HepG2 (cell line): ENCODE data around the gene TMEM154. TPM values are rescaled to one million over a fixed set of nuclear protein-coding genes. Genes with fewer than 3 reads are reported as not detected.

ENCODE experiments used
- ATAC-seq: fragments of 200-7000 bp; cut with Tn5 transposase; 3 replicates; pipeline ENCODE4 v1.9.1; 2020; ENCODE audit warnings: mild to moderate bottlenecking, moderate library complexity
- BruUV-seq: library from RNA; stranded (reverse); fragments of 400-500 nt; replicated peaks from 2 replicates; lab custom pipeline; 2021; lab: Mats Ljungman, UMichigan
- CTCF ChIA-PET: fragments of 300-600 bp; formaldehyde crosslinking; extraction: SDS; loops from one replicate; lab custom pipeline; 2021; ENCODE audit warnings: low total read pairs, inconsistent platforms, low intra/inter-chr PET ratio; lab: Yijun Ruan, JAX
- POLR2A ChIA-PET: fragments of 350-600 bp; sonication (Branson Sonifier 250); formaldehyde crosslinking; loops from one replicate; lab custom pipeline; 2020; ENCODE audit warnings: antibody characterized with exemption, inconsistent platforms; lab: Yijun Ruan, JAX
- DNase-seq: peaks from one replicate; pipeline ENCODE4 v3.0.0-alpha.2; 2015; ENCODE audit warnings: low spot score
- FAIRE-seq: peaks from 3 replicates; lab custom pipeline; 2011; peaks lifted over from hg19 to GRCh38; lab: Jason Lieb, UNC
- H2AFZ ChIP-seq: one replicate; pipeline ENCODE4 v1.6.1; 2011; ENCODE audit warnings: low read length, inconsistent platforms
- H3K27ac ChIP-seq: fragments of 300-600 bp; 3 replicates; pipeline ENCODE4 v1.8.0; 2011; ENCODE audit warnings: mixed run types, mild to moderate bottlenecking, mixed read lengths, low read length, inconsistent platforms; ENCODE audit not compliant: insufficient read depth; ENCODE audit errors: extremely low read length
- H3K27me3 ChIP-seq, 2 experiments: fragments of 200-600 bp in 1 of 2; 2 replicates in 1 of 2; 3 replicates in 1 of 2; pipeline versions ENCODE4 v1.6.0 to v1.8.0; 2011; ENCODE audit warnings: low read length in 2 of 2, mild to moderate bottlenecking in 2 of 2, moderate library complexity in 2 of 2, inconsistent platforms in 1 of 2; ENCODE audit not compliant: insufficient read depth in 2 of 2, control insufficient read depth in 1 of 2
- H3K36me3 ChIP-seq, 2 experiments: fragments of 200-600 bp in 1 of 2; replicated peaks in 1 of 2; 2 replicates in 1 of 2; 3 replicates in 1 of 2; pipeline versions ENCODE4 v1.5.1 to v1.8.0; 2011; ENCODE audit warnings: low read length in 2 of 2, inconsistent platforms in 1 of 2; ENCODE audit not compliant: insufficient read depth in 2 of 2, control insufficient read depth in 1 of 2
- H3K4me1 ChIP-seq: 2 replicates; pipeline ENCODE4 v1.5.1; 2012; ENCODE audit warnings: low read length, inconsistent platforms; ENCODE audit not compliant: insufficient read depth
- H3K4me2 ChIP-seq: 2 replicates; pipeline ENCODE4 v1.6.0; 2011; ENCODE audit warnings: low read depth, low read length, inconsistent platforms
- H3K4me3 ChIP-seq, 3 experiments: fragments of 200-600 bp in 1 of 3; sonication (generic), shearing (Covaris generic) in 1 of 3; replicated peaks in 1 of 3; 2 replicates each; pipeline ENCODE4 v1.5.1; 2011 to 2016; ENCODE audit warnings: low read length in 3 of 3, inconsistent platforms in 2 of 3, low read depth in 2 of 3, mild to moderate bottlenecking in 2 of 3, control low read depth in 1 of 3, mixed read lengths in 1 of 3; ENCODE audit not compliant: insufficient read depth in 1 of 3
- H3K79me2 ChIP-seq: one replicate; pipeline ENCODE4 v1.6.1; 2011; ENCODE audit warnings: low read length, inconsistent platforms; ENCODE audit not compliant: insufficient read depth
- H3K9ac ChIP-seq: 2 replicates; pipeline ENCODE4 v1.6.0; 2011; ENCODE audit warnings: mild to moderate bottlenecking, low read depth, low read length, inconsistent platforms; ENCODE audit not compliant: insufficient read depth
- H3K9me3 ChIP-seq: 2 replicates; pipeline ENCODE4 v1.5.1; 2012; ENCODE audit warnings: mild to moderate bottlenecking, low read length
- H4K20me1 ChIP-seq: 2 replicates; pipeline ENCODE4 v1.6.0; 2011; ENCODE audit warnings: inconsistent platforms, mild to moderate bottlenecking, low read length, moderate library complexity; ENCODE audit not compliant: insufficient read depth
- CEBPB ChIP-seq: IDR thresholded peaks from 2 replicates; pipeline ENCODE4 v1.6.1; 2011; ENCODE audit warnings: low read depth, low read length, improper control_type of control experiment, borderline replicate concordance
- HMGA1 ChIP-seq: sonication (generic); formaldehyde crosslinking; conservative IDR thresholded peaks from 2 replicates; pipeline ENCODE4 v1.4.0; 2020; ENCODE audit warnings: missing genetic modification reagents
- JARID2 ChIP-seq: sonication (generic); formaldehyde crosslinking; IDR thresholded peaks from 2 replicates; pipeline ENCODE4 v1.8.1; 2023; ENCODE audit warnings: missing genetic modification reagents, inconsistent platforms; ENCODE audit not compliant: insufficient replicate concordance
- MTA1 ChIP-seq: sonication (generic); formaldehyde crosslinking; IDR thresholded peaks from 2 replicates; pipeline ENCODE4 v1.4.0; 2020; ENCODE audit warnings: missing genetic modification reagents, mild to moderate bottlenecking, borderline replicate concordance
- PCBP2 ChIP-seq: fragments of 200-400 bp; formaldehyde crosslinking; optimal IDR thresholded peaks from 2 replicates; pipeline ENCODE3; 2018; ENCODE audit warnings: low read length, low read depth; ENCODE audit not compliant: poor library complexity, severe bottlenecking
- ZBTB7B ChIP-seq: sonication (generic); formaldehyde crosslinking; IDR thresholded peaks from 2 replicates; pipeline ENCODE4 v1.4.0; 2020; ENCODE audit warnings: missing genetic modification reagents
- ZNF720 ChIP-seq: sonication (generic); formaldehyde crosslinking; IDR thresholded peaks from 2 replicates; pipeline ENCODE4 v1.4.0; 2020; ENCODE audit warnings: missing genetic modification reagents
- WGBS: methylation state at CpG from one replicate; pipeline ENCODE4 v1.1.6; 2017; ENCODE audit warnings: low lambda C conversion rate; 5-methylcytosine and 5-hydroxymethylcytosine counted together
- in situ Hi-C: cut with HindIII; loops from 2 replicates; pipeline ENCODE4 v1.10.0; 2017; ENCODE audit warnings: low pct_unique_long_range_greater_than_20kb; ENCODE audit not compliant: extremely low pct_ligation_motif_present
- intact Hi-C: fragments of 100-400 bp; cut with micrococcal nuclease; formaldehyde crosslinking; loops from one replicate; pipeline ENCODE4 v1.10.0; 2022; ENCODE audit not compliant: unreplicated experiment
- polyA plus RNA-seq, 8 experiments: library from polyadenylated mRNA; depleted of rRNA in 3 of 8; stranded (reverse) in 7 of 8; unstranded in 1 of 8; fragments of >200 nt; fragmentation: Illumina TruSeq in 4 of 8; extraction: Trizol in 4 of 8; gene quantifications; 2 replicates each; pipeline versions ENCODE4 v1.2.1 to v1.2.3, GENCODE V29; 2011 to 2016; ENCODE audit warnings: low read depth in 4 of 8, missing spikeins in 1 of 8, mixed read lengths in 1 of 8; ENCODE audit not compliant: insufficient read depth in 1 of 8
- total RNA-seq, 5 experiments: library from RNA; depleted of rRNA; stranded (reverse); fragments of >200 nt; fragmentation: Illumina TruSeq; extraction: Trizol; gene quantifications; 2 replicates each; pipeline ENCODE4 v1.2.3, GENCODE V29; 2016; ENCODE audit warnings: low read depth in 1 of 5
- TF ChIP-seq, protein P1 (sequence below): sonication (generic); formaldehyde crosslinking; IDR thresholded peaks from 2 replicates; pipeline ENCODE4 v1.4.0; 2020; ENCODE audit warnings: missing genetic modification reagents, borderline replicate concordance
- TF ChIP-seq, protein P2 (sequence below): sonication (generic); formaldehyde crosslinking; IDR thresholded peaks from 2 replicates; pipeline ENCODE4 v1.8.1; 2023; ENCODE audit warnings: mild to moderate bottlenecking, inconsistent platforms, moderate library complexity, missing genetic modification reagents, borderline replicate concordance
- TF ChIP-seq, protein P3 (sequence below): sonication (generic); formaldehyde crosslinking; IDR thresholded peaks from 2 replicates; pipeline ENCODE4 v1.4.0; 2020; ENCODE audit warnings: missing genetic modification reagents; ENCODE audit errors: not compliant biosample characterization

Gene TMEM154
- total and polyA plus RNA-seq, 2 of the 13 experiments (the other 11 are each of a cell fraction or from before 2014, with no cell fraction given) = 0.03 TPM; not detected in 1

DNA sequence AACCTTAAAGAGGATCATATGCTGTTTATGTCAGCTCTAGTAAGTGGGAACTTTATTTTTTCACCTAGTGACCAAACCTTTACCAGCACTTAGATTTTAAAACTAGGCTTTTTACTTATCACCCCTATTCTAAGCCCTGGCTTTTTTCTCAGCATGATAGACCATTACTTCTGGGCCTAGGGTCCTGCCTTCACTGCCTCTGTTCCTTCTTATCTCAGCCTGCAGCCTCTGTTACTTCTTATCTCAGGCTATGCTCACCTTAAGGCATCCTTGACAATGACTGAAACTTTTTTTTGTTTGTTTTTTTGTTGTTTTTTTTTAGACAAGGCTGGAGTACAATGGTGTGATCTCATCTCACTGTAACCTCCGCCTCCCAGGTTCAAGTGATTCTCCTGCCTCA is 59.6 kb downstream of the TMEM154 start:
- DNase-seq (no peak), FAIRE-seq (no peak), ATAC-seq (no peak)
- Histone ChIP-seq H3K4me1 (no peaks in the 10 kb centered on the region), H3K36me3 (no peaks in the 10 kb centered on the region), H3K9ac (no peak overlapping the region), H3K27ac (no peak overlapping the region), H3K79me2 (no peaks in the 10 kb centered on the region), H3K9me3 (no peaks in the 10 kb centered on the region), H3K4me2 (no peak overlapping the region), H4K20me1 (no peaks in the 10 kb centered on the region), H3K4me3 (no peak overlapping the region), H2AFZ (no peak overlapping the region), H3K27me3 (peaks cover 0 to 3% of the 10 kb centered on the region in 2 experiments; a peak in 1 of 5 replicates)
- WGBS = 50% methylated on average over 1 of the region's 1 CpG
- no peak for TF ChIP-seq ZNF720 (CRISPR knock-in tag)
- no TSS peak for BruUV-seq
- in situ Hi-C loops = no loop called here
- CTCF ChIA-PET = no interaction called here
- POLR2A ChIA-PET = no interaction called here
- intact Hi-C loops = no loop called here

DNA sequence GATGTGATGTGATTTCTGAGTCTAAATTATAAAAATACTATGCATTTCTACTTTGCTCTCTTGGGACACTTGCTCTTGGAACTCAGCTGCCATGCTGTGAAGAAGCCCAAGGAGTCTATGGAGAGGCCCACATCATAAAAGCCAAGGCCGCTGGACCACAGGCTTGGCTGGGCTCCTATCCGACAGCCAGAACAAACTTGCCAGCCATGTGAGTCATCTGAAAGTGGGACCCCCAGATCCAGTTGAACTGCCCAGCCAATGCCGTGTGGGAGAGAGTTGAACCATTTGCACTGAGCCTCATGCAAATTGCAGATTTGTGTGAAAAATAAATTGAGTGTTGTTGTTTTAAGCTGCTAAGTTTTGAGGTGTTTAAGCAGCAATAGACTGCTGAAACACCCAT is 60.2 kb downstream of the TMEM154 start:
- in situ Hi-C loops (no loop called here), intact Hi-C loops (no loop called here)
- no peak for TF ChIP-seq ZBTB7B
- TF ChIP-seq MTA1 (CRISPR knock-in tag) = no peak
- TF ChIP-seq, protein P1, sequence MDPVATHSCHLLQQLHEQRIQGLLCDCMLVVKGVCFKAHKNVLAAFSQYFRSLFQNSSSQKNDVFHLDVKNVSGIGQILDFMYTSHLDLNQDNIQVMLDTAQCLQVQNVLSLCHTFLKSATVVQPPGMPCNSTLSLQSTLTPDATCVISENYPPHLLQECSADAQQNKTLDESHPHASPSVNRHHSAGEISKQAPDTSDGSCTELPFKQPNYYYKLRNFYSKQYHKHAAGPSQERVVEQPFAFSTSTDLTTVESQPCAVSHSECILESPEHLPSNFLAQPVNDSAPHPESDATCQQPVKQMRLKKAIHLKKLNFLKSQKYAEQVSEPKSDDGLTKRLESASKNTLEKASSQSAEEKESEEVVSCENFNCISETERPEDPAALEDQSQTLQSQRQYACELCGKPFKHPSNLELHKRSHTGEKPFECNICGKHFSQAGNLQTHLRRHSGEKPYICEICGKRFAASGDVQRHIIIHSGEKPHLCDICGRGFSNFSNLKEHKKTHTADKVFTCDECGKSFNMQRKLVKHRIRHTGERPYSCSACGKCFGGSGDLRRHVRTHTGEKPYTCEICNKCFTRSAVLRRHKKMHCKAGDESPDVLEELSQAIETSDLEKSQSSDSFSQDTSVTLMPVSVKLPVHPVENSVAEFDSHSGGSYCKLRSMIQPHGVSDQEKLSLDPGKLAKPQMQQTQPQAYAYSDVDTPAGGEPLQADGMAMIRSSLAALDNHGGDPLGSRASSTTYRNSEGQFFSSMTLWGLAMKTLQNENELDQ = no peak
- TF ChIP-seq, protein P2, sequence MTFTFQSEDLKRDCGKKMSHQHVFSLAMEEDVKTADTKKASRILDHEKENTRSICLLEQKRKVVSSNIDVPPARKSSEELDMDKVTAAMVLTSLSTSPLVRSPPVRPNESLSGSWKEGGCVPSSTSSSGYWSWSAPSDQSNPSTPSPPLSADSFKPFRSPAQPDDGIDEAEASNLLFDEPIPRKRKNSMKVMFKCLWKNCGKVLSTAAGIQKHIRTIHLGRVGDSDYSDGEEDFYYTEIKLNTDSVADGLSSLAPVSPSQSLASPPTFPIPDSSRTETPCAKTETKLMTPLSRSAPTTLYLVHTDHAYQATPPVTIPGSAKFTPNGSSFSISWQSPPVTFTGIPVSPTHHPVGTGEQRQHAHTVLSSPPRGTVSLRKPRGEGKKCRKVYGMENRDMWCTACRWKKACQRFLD (CRISPR knock-in tag) = no peak
- no peak for TF ChIP-seq PCBP2
- TF ChIP-seq JARID2 (CRISPR knock-in tag) = no peak
- TF ChIP-seq CEBPB = no peak
- TF ChIP-seq, protein P3, sequence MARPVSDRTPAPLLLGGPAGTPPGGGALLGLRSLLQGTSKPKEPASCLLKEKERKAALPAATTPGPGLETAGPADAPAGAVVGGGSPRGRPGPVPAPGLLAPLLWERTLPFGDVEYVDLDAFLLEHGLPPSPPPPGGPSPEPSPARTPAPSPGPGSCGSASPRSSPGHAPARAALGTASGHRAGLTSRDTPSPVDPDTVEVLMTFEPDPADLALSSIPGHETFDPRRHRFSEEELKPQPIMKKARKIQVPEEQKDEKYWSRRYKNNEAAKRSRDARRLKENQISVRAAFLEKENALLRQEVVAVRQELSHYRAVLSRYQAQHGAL (CRISPR knock-in tag) = no peak
- no peak for TF ChIP-seq HMGA1 (CRISPR knock-in tag)
- Histone ChIP-seq H4K20me1 (no peaks in the 10 kb centered on the region), H3K36me3 (no peaks in the 10 kb centered on the region), H2AFZ (no peak overlapping the region), H3K4me2 (no peak overlapping the region), H3K9me3 (no peaks in the 10 kb centered on the region), H3K9ac (no peak overlapping the region), H3K4me1 (no peaks in the 10 kb centered on the region), H3K4me3 (no peak overlapping the region), H3K27me3 (peaks cover 0 to 7% of the 10 kb centered on the region in 2 experiments; a peak in 2 of 5 replicates), H3K27ac (no peak overlapping the region), H3K79me2 (no peaks in the 10 kb centered on the region)
- DNase-seq (no peak), FAIRE-seq (no peak), ATAC-seq (no peak)
- no TSS peak for BruUV-seq
- POLR2A ChIA-PET = no interaction called here
- WGBS = 73% methylated on average over 3 of the region's 3 CpGs
- CTCF ChIA-PET = no interaction called here
